CD8-positive, alpha-beta memory T cell (primary cell): Measurements from ENCODE around the gene DNAH7. TPM values are rescaled to one million over a fixed set of nuclear protein-coding genes. Genes with fewer than 3 reads are reported as not detected.

Source experiments
- CTCF ChIA-PET: fragments of 350-600 bp; sonication (Branson Sonifier 250); formaldehyde crosslinking; loops from one replicate; lab custom pipeline; 2021; ENCODE audit warnings: antibody characterized with exemption; lab: Charles Lee
- POLR2A ChIA-PET: fragments of 350-600 bp; sonication (Branson Sonifier 250); formaldehyde crosslinking; loops from one replicate; lab custom pipeline; 2021; ENCODE audit warnings: antibody characterized with exemption; lab: Charles Lee
- DNase-seq, 5 donors: peaks; one replicate each; pipeline versions ENCODE4 v3.0.0 to v3.0.0-alpha.2; 2020 to 2022; ENCODE audit warnings: mixed read lengths in 1 of 5
- H3K27ac ChIP-seq: one replicate; pipeline ENCODE4 v1.7.0; 2013; ENCODE audit warnings: low read depth, mild to moderate bottlenecking, low read length, moderate library complexity
- H3K27me3 ChIP-seq: 2 replicates; pipeline ENCODE4 v1.7.0; 2013; ENCODE audit warnings: low read length, mild to moderate bottlenecking; ENCODE audit not compliant: insufficient read depth, poor library complexity, severe bottlenecking
- H3K36me3 ChIP-seq: 2 replicates; pipeline ENCODE4 v1.7.0; 2013; ENCODE audit warnings: mild to moderate bottlenecking, low read length, moderate library complexity; ENCODE audit not compliant: insufficient read depth
- H3K4me1 ChIP-seq: 2 replicates; pipeline ENCODE4 v1.7.0; 2013; ENCODE audit warnings: mild to moderate bottlenecking, low read length, moderate library complexity; ENCODE audit not compliant: insufficient read depth
- H3K4me3 ChIP-seq: 2 replicates; pipeline ENCODE4 v1.7.0; 2013; ENCODE audit warnings: mild to moderate bottlenecking, low read length
- H3K9me3 ChIP-seq: 2 replicates; pipeline ENCODE4 v1.7.0; 2013; ENCODE audit warnings: mild to moderate bottlenecking, low read length
- H3K27ac Mint-ChIP-seq, 8 donors: one replicate each; pipeline ENCODE4 v1.8.0; 2020 to 2021; ENCODE audit warnings: mixed read lengths in 8 of 8, mild to moderate bottlenecking in 6 of 8, inconsistent platforms in 3 of 8, moderate library complexity in 3 of 8
- H3K27me3 Mint-ChIP-seq, 2 donors: one replicate each; pipeline ENCODE4 v1.8.0; 2020 to 2021; ENCODE audit warnings: mixed read lengths in 2 of 2, mild to moderate bottlenecking in 1 of 2, moderate library complexity in 1 of 2
- H3K36me3 Mint-ChIP-seq, 3 donors: one replicate each; pipeline ENCODE4 v1.8.0; 2020 to 2021; ENCODE audit warnings: mixed read lengths in 3 of 3, inconsistent platforms in 1 of 3, mild to moderate bottlenecking in 1 of 3
- H3K4me1 Mint-ChIP-seq, 3 donors: one replicate each; pipeline ENCODE4 v1.8.0; 2020 to 2021; ENCODE audit warnings: mixed read lengths in 3 of 3, inconsistent platforms in 1 of 3, mild to moderate bottlenecking in 1 of 3
- H3K4me3 Mint-ChIP-seq, 7 donors: one replicate each; pipeline ENCODE4 v1.8.0; 2020 to 2021; ENCODE audit warnings: mixed read lengths in 7 of 7, mild to moderate bottlenecking in 6 of 7, moderate library complexity in 4 of 7, inconsistent platforms in 2 of 7
- H3K9me3 Mint-ChIP-seq, 5 donors: one replicate each; pipeline ENCODE4 v1.8.0; 2020 to 2022; ENCODE audit warnings: mixed read lengths in 5 of 5, mild to moderate bottlenecking in 3 of 5, moderate library complexity in 2 of 5, inconsistent platforms in 1 of 5
- polyA plus RNA-seq: library from polyadenylated mRNA; unstranded; fragments of 300-500 nt; fragmentation: Illumina TruSeq; gene quantifications from one replicate; pipeline ENCODE4 v1.2.3, GENCODE V29; 2021
- total RNA-seq, 2 experiments: library from RNA; stranded (reverse); gene quantifications; one replicate each; pipeline ENCODE4 v1.2.3, GENCODE V29; 2021

DNAH7 gene
- total and polyA plus RNA-seq, 3 experiments from 2014 or later, result not detected

GRCh38 chr2:196046123-196046917 lies 22.3 kb downstream of the DNAH7 start:
- no peak overlapping the region for H3K27ac Mint-ChIP-seq
- H3K4me1 Mint-ChIP-seq, result no peaks in the 10 kb centered on the region
- Histone ChIP-seq H3K27me3 (no peaks in the 10 kb centered on the region), H3K27ac (no peak overlapping the region), H3K36me3 (no peaks in the 10 kb centered on the region), H3K4me1 (no peaks in the 10 kb centered on the region), H3K9me3 (no peaks in the 10 kb centered on the region), H3K4me3 (no peak overlapping the region)
- ChIA-PET POLR2A (interaction anchor here (0.7 kb wide), 1 partner anchor 204 kb away, joined by 3 read pairs; no protein-coding TSS in a partner anchor), CTCF (interaction anchor here (1.7 kb wide), 1 partner anchor 22 kb away, joined by 7 read pairs; the partner anchor contains the start of gene DNAH7)
- no peak for DNase-seq
- peaks cover 8 to 44% of the 10 kb centered on the region in 2 donors for H3K27me3 Mint-ChIP-seq
- no peak overlapping the region for H3K4me3 Mint-ChIP-seq
- H3K9me3 Mint-ChIP-seq, result peaks cover 0 to 4% (median 2%) of the 10 kb centered on the region in 5 donors
- H3K36me3 Mint-ChIP-seq, result no peaks in the 10 kb centered on the region

- H3K9me3 ChIP-seq, result no peaks in the 10 kb centered on the region
- Mint-ChIP-seq H3K36me3 (peaks cover 1 to 22% (median 2%) of the 10 kb centered on the region in 3 donors), H3K27ac (no peak overlapping the region), H3K9me3 (peaks cover 33 to 45% (median 39%) of the 10 kb centered on the region in 5 donors), H3K4me3 (no peak overlapping the region), H3K4me1 (no peaks in the 10 kb centered on the region), H3K27me3 (peaks cover 19 to 54% of the 10 kb centered on the region in 2 donors)
- H3K4me3 ChIP-seq, result no peak overlapping the region
- no peak for DNase-seq
- H3K27me3 ChIP-seq, result no peaks in the 10 kb centered on the region
- H3K36me3 ChIP-seq, result no peaks in the 10 kb centered on the region
- ChIA-PET CTCF (no interaction called here), POLR2A (no interaction called here)
- no peak overlapping the region for H3K27ac ChIP-seq
- H3K4me1 ChIP-seq, result no peaks in the 10 kb centered on the region
Observed at GRCh38 chr2:196041786-196042185, 26.9 kb downstream of the DNAH7 start.

GRCh38 chr2:196040218-196040617 lies 28.4 kb downstream of the DNAH7 start:
- Histone ChIP-seq H3K36me3 (no peaks in the 10 kb centered on the region), H3K9me3 (no peaks in the 10 kb centered on the region), H3K27ac (no peak overlapping the region), H3K4me1 (no peaks in the 10 kb centered on the region), H3K4me3 (no peak overlapping the region), H3K27me3 (no peaks in the 10 kb centered on the region)
- H3K27ac Mint-ChIP-seq, result no peak overlapping the region
- H3K4me1 Mint-ChIP-seq, result no peaks in the 10 kb centered on the region
- CTCF ChIA-PET, result no interaction called here
- DNase-seq, result no peak
- POLR2A ChIA-PET, result no interaction called here
- peaks cover 34 to 45% (median 40%) of the 10 kb centered on the region in 5 donors for H3K9me3 Mint-ChIP-seq
- peaks cover 1 to 22% (median 2%) of the 10 kb centered on the region in 3 donors for H3K36me3 Mint-ChIP-seq
- H3K4me3 Mint-ChIP-seq, result no peak overlapping the region
- peaks cover 20 to 56% of the 10 kb centered on the region in 2 donors for H3K27me3 Mint-ChIP-seq

- no peaks in the 10 kb centered on the region for H3K4me1 Mint-ChIP-seq
Observed at GRCh38 chr2:196036442-196036841, 32.2 kb downstream of the DNAH7 start.

GRCh38 chr2:196018037-196018436 lies 50.6 kb downstream of the DNAH7 start:
- Histone ChIP-seq H3K36me3 (no peaks in the 10 kb centered on the region), H3K4me3 (no peak overlapping the region), H3K27me3 (no peaks in the 10 kb centered on the region), H3K9me3 (no peaks in the 10 kb centered on the region), H3K27ac (no peak overlapping the region), H3K4me1 (no peaks in the 10 kb centered on the region)
- Mint-ChIP-seq H3K36me3 (no peaks in the 10 kb centered on the region), H3K9me3 (peaks cover 0 to 12% (median 4%) of the 10 kb centered on the region in 5 donors), H3K4me3 (no peak overlapping the region), H3K4me1 (no peaks in the 10 kb centered on the region), H3K27me3 (peaks cover 3 to 34% of the 10 kb centered on the region in 2 donors), H3K27ac (no peak overlapping the region)
- POLR2A ChIA-PET, result no interaction called here
- CTCF ChIA-PET, result no interaction called here
- DNase-seq, result no peak

More at GRCh38 chr2:196036442-196036841, 32.2 kb downstream of the DNAH7 start:
- no peak overlapping the region for H3K4me3 ChIP-seq
- H3K36me3 ChIP-seq, result no peaks in the 10 kb centered on the region
- Mint-ChIP-seq H3K27ac (no peak overlapping the region), H3K36me3 (peaks cover 1 to 22% (median 2%) of the 10 kb centered on the region in 3 donors), H3K4me3 (no peak overlapping the region), H3K9me3 (peaks cover 37 to 51% (median 42%) of the 10 kb centered on the region in 5 donors), H3K27me3 (peaks cover 25 to 65% of the 10 kb centered on the region in 2 donors)
- no peak for DNase-seq
- no peaks in the 10 kb centered on the region for H3K27me3 ChIP-seq
- POLR2A ChIA-PET, result no interaction called here
- CTCF ChIA-PET, result no interaction called here
- H3K9me3 ChIP-seq, result no peaks in the 10 kb centered on the region
- H3K27ac ChIP-seq, result no peak overlapping the region
- H3K4me1 ChIP-seq, result no peaks in the 10 kb centered on the region

- H3K4me3 ChIP-seq, result no peak overlapping the region
- DNase-seq, result no peak
- no peaks in the 10 kb centered on the region for H3K9me3 ChIP-seq
- Mint-ChIP-seq H3K9me3 (peaks cover 1 to 8% (median 5%) of the 10 kb centered on the region in 5 donors), H3K4me3 (no peak overlapping the region), H3K4me1 (no peaks in the 10 kb centered on the region), H3K27ac (no peak overlapping the region), H3K36me3 (no peaks in the 10 kb centered on the region), H3K27me3 (peaks cover 7 to 23% of the 10 kb centered on the region in 2 donors)
- CTCF ChIA-PET, result no interaction called here
- no peaks in the 10 kb centered on the region for H3K36me3 ChIP-seq
- no peaks in the 10 kb centered on the region for H3K4me1 ChIP-seq
- POLR2A ChIA-PET, result no interaction called here
- H3K27ac ChIP-seq, result no peak overlapping the region
- H3K27me3 ChIP-seq, result no peaks in the 10 kb centered on the region
Observed at GRCh38 chr2:196012314-196012713, 56.3 kb downstream of the DNAH7 start.

- no peak overlapping the region for H3K27ac ChIP-seq
- Mint-ChIP-seq H3K4me3 (no peak overlapping the region), H3K36me3 (no peaks in the 10 kb centered on the region), H3K27ac (no peak overlapping the region), H3K4me1 (no peaks in the 10 kb centered on the region), H3K27me3 (peaks cover 8 to 27% of the 10 kb centered on the region in 2 donors), H3K9me3 (peaks cover 2 to 13% (median 9%) of the 10 kb centered on the region in 5 donors)
- DNase-seq, result no peak
- H3K27me3 ChIP-seq, result no peaks in the 10 kb centered on the region
- no peak overlapping the region for H3K4me3 ChIP-seq
- no peaks in the 10 kb centered on the region for H3K36me3 ChIP-seq
- POLR2A ChIA-PET, result no interaction called here
- no peaks in the 10 kb centered on the region for H3K9me3 ChIP-seq
- CTCF ChIA-PET, result no interaction called here
- H3K4me1 ChIP-seq, result no peaks in the 10 kb centered on the region
Observed at GRCh38 chr2:196000551-196000950, 68.1 kb downstream of the DNAH7 start.

- no peaks in the 10 kb centered on the region for H3K9me3 ChIP-seq
- no peak overlapping the region for H3K27ac ChIP-seq
- POLR2A ChIA-PET, result no interaction called here
- no peak overlapping the region for H3K4me3 ChIP-seq
- no peaks in the 10 kb centered on the region for H3K36me3 ChIP-seq
- Mint-ChIP-seq H3K4me1 (no peaks in the 10 kb centered on the region), H3K36me3 (no peaks in the 10 kb centered on the region), H3K9me3 (no peaks in the 10 kb centered on the region), H3K27ac (no peak overlapping the region), H3K4me3 (no peak overlapping the region), H3K27me3 (peaks cover 8 to 25% of the 10 kb centered on the region in 2 donors)
- no peaks in the 10 kb centered on the region for H3K4me1 ChIP-seq
- CTCF ChIA-PET, result no interaction called here
- DNase-seq, result no peak
- H3K27me3 ChIP-seq, result no peaks in the 10 kb centered on the region
Observed at GRCh38 chr2:195998070-195998469, 70.6 kb downstream of the DNAH7 start.
